Ovary (tissue), 3 donors: Measurements from ENCODE around the gene LYZL2.

Experiments
- EP300 ChIP-seq: sonication (generic); formaldehyde crosslinking; IDR thresholded peaks from one replicate; pipeline ENCODE4 v1.6.1; 2017; ENCODE audit warnings: antibody characterized with exemption
- POLR2A ChIP-seq: fragments of 450-650 bp; IDR thresholded peaks from one replicate; pipeline ENCODE4 v1.6.1; 2017; ENCODE audit warnings: antibody characterized with exemption, mild to moderate bottlenecking, moderate library complexity
- TF ChIP-seq, protein P1 (sequence below), 3 donors: fragments of 450-650 bp in 2 of 3; fragments of 200-600 bp in 1 of 3; IDR thresholded peaks; one replicate each; pipeline versions ENCODE4 v1.5.1 to v1.8.0; 2016 to 2022; ENCODE audit warnings: antibody characterized with exemption in 3 of 3, mild to moderate bottlenecking in 1 of 3
- donor health status: DM: no; HTN: no; CAD: no.

DNA sequence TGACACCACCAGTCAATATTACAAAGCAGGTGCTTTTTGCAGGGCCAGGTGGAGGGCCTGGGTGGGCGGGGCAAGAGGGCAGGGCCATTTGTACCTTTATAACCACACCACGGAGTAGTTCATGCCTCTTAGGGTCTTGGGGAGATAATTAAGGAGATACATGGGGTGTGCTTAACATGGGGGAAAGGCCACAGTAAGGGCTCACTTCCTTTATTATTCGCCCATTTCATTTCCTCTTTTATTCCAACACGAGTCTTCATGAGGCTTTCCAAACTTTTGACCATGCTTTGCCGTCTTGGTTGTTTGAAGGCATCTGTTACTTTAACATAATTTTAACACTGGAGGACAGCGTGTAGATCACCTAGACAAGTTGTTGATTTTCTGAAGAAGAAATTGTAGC, 33.3 kb upstream of the LYZL2 start:
- TF ChIP-seq, protein P1, sequence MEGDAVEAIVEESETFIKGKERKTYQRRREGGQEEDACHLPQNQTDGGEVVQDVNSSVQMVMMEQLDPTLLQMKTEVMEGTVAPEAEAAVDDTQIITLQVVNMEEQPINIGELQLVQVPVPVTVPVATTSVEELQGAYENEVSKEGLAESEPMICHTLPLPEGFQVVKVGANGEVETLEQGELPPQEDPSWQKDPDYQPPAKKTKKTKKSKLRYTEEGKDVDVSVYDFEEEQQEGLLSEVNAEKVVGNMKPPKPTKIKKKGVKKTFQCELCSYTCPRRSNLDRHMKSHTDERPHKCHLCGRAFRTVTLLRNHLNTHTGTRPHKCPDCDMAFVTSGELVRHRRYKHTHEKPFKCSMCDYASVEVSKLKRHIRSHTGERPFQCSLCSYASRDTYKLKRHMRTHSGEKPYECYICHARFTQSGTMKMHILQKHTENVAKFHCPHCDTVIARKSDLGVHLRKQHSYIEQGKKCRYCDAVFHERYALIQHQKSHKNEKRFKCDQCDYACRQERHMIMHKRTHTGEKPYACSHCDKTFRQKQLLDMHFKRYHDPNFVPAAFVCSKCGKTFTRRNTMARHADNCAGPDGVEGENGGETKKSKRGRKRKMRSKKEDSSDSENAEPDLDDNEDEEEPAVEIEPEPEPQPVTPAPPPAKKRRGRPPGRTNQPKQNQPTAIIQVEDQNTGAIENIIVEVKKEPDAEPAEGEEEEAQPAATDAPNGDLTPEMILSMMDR (IDR thresholded peaks at IDR 0.05), result no peak
- TF ChIP-seq EP300, result no peak
- no peak for TF ChIP-seq POLR2A
